Psoas muscle (tissue), 8 donors: ENCODE results near the gene LTBP1. TPM values are rescaled to one million over a fixed set of nuclear protein-coding genes. Genes with fewer than 3 reads are reported as not detected.
A peak's percentile ranks its signal among the peaks of the same experiment; 100 is the strongest.

Source experiments
- ATAC-seq, 4 donors: fragments of 200-7000 bp; cut with Tn5 transposase; one replicate each; pipeline ENCODE4 v1.9.1; 2020; ENCODE audit warnings: moderate library complexity in 3 of 4, mild to moderate bottlenecking in 2 of 4
- DNase-seq, 2 donors: peaks; one replicate each; pipeline ENCODE4 v3.0.0-alpha.2; 2020
- H3K27ac ChIP-seq: fragments of 200-600 bp; one replicate; pipeline ENCODE4 v1.8.0; 2022
- H3K27me3 ChIP-seq, 3 donors: fragments of 200-600 bp in 1 of 3; one replicate each; pipeline versions ENCODE4 v1.6.1 to v1.8.0; 2013 to 2022; ENCODE audit warnings: low read length in 2 of 3, mild to moderate bottlenecking in 2 of 3, moderate library complexity in 1 of 3; ENCODE audit not compliant: insufficient read depth in 3 of 3
- H3K36me3 ChIP-seq, 2 donors: fragments of 200-600 bp in 1 of 2; one replicate each; pipeline versions ENCODE4 v1.6.1 to v1.8.0; 2013 to 2022; ENCODE audit warnings: low read depth in 1 of 2, mild to moderate bottlenecking in 1 of 2, moderate library complexity in 1 of 2; ENCODE audit not compliant: insufficient read depth in 1 of 2
- H3K4me1 ChIP-seq: fragments of 200-600 bp; one replicate; pipeline ENCODE4 v1.8.0; 2022
- H3K4me3 ChIP-seq: fragments of 200-600 bp; one replicate; pipeline ENCODE4 v1.8.0; 2022; ENCODE audit warnings: mild to moderate bottlenecking
- H3K9me3 ChIP-seq: fragments of 200-600 bp; one replicate; pipeline ENCODE4 v1.8.0; 2022
- CTCF ChIP-seq: fragments of 200-600 bp; IDR thresholded peaks from one replicate; pipeline ENCODE4 v1.8.0; 2022; ENCODE audit warnings: antibody characterized with exemption
- WGBS, 3 donors: extraction: QIAGEN DNeasy Blood & Tissue Kit; methylation state at CpG; one replicate each; pipeline versions ENCODE4 v1.1.6 to v1.1.7; 2013; 5-methylcytosine and 5-hydroxymethylcytosine counted together
- intact Hi-C, 2 donors: fragments of 100-400 bp; cut with DNase I; formaldehyde crosslinking; loops; one replicate each; pipeline versions ENCODE4 v1.11.0 to v1.14.2; 2022
- polyA plus RNA-seq, 3 donors: library from polyadenylated mRNA; stranded (reverse); fragments of 200-250 nt; gene quantifications; one replicate each; pipeline ENCODE4 v1.2.3, GENCODE V29; 2013
- total RNA-seq, 4 donors: library from RNA; stranded (reverse); fragmentation: NEBNext Ultra II Directional in 2 of 4; extraction: Animal tissue kit (Norgen Biotek cat#: 25700) in 2 of 4; gene quantifications; one replicate each; pipeline versions ENCODE4 v1.2.1 to v1.2.4, GENCODE V29; 2021 to 2023
- donor health status: healthy with polysubstance abuse.
- donor health status: DM: no; HTN: no; CAD: no; lungs with moderate emphysema.
- donor health status: Bipolar disorder and iron deficiency.
- donor health status: healthy.
- donor health status: DM: yes; HTN: yes; CAD: no.
- donor health status: DM: no; HTN: no; CAD: no.
- donor health status: DM: no; HTN: no; CAD: no.
- donor health status: DM: yes; HTN: yes; CAD: no.

The LTBP1 gene
- total and polyA plus RNA-seq, 7 donors: 5.9 to 26.8 (median 9.5) TPM

- H3K9me3 ChIP-seq: no peaks in the 10 kb centered on the region
- no peak overlapping the region for H3K4me3 ChIP-seq
- no peak for ATAC-seq
- DNase-seq: no peak
- H3K4me1 ChIP-seq: peaks cover 6% of the 10 kb centered on the region
- 13 to 27% (median 24%) methylated on average over 1 of the region's 1 CpG for WGBS, 3 donors
- no peak for TF ChIP-seq CTCF
- intact Hi-C loops: loop anchor here in 1 of 2 donors (10.0 kb wide), 2 partner anchors 193 to 237 kb away; partner anchors contain the start of gene LTBP1
- no peaks in the 10 kb centered on the region for H3K36me3 ChIP-seq
- H3K27ac ChIP-seq: no peak overlapping the region
- no peaks in the 10 kb centered on the region for H3K27me3 ChIP-seq
Measured at GRCh38 chr2:33137331-33137730, 190.6 kb downstream of the LTBP1 start.

- Histone ChIP-seq H3K9me3 (no peaks in the 10 kb centered on the region), H3K27me3 (no peaks in the 10 kb centered on the region), H3K4me1 (peaks cover 12% of the 10 kb centered on the region), H3K36me3 (no peaks in the 10 kb centered on the region), H3K4me3 (no peak overlapping the region), H3K27ac (no peak overlapping the region)
- DNase-seq (no peak), ATAC-seq (no peak)
- intact Hi-C loops: loop anchor here in 1 of 2 donors (5.0 to 10.0 kb wide), 3 partner anchors 127 to 235 kb away; partner anchors contain the start of gene LTBP1
- 63 to 85% (median 68%) methylated on average over 4 of the region's 4 CpGs for WGBS, 3 donors
- TF ChIP-seq CTCF: no peak
Measured at GRCh38 chr2:33139949-33140348, 193.2 kb downstream of the LTBP1 start.

- ATAC-seq (no peak), DNase-seq (no peak)
- Histone ChIP-seq H3K27me3 (no peaks in the 10 kb centered on the region), H3K36me3 (no peaks in the 10 kb centered on the region), H3K4me1 (peaks cover 21% of the 10 kb centered on the region), H3K27ac (no peak overlapping the region), H3K4me3 (no peak overlapping the region), H3K9me3 (no peaks in the 10 kb centered on the region)
- 88 to 96% (median 89%) methylated on average over 5 of the region's 5 CpGs for WGBS, 3 donors
- TF ChIP-seq CTCF: no peak
- intact Hi-C loops: loop anchor here in 1 of 2 donors (5.0 kb wide), 1 partner anchor 126 kb away; no protein-coding TSS in a partner anchor
Measured at GRCh38 chr2:33141476-33141875, 194.7 kb downstream of the LTBP1 start.

- no peak for DNase-seq
- peaks cover 25% of the 10 kb centered on the region for H3K4me1 ChIP-seq
Measured at GRCh38 chr2:33142810-33143209, 196.1 kb downstream of the LTBP1 start.

More at GRCh38 chr2:33142810-33143209, 196.1 kb downstream of the LTBP1 start:
- no peak for TF ChIP-seq CTCF
- Histone ChIP-seq H3K36me3 (peaks cover 0 to 3% of the 10 kb centered on the region in 2 donors), H3K27me3 (no peaks in the 10 kb centered on the region), H3K4me3 (no peak overlapping the region), H3K9me3 (no peaks in the 10 kb centered on the region), H3K27ac (no peak overlapping the region)
- WGBS, 3 donors: 32 to 46% (median 46%) methylated on average over 4 of the region's 4 CpGs
- intact Hi-C loops: loop anchor here in 1 of 2 donors (5.0 kb wide), 1 partner anchor 124 kb away; no protein-coding TSS in a partner anchor
- peak in 1 of 4 donors; percentile 23 for ATAC-seq
